Ishikawa (cell line): Measurements from ENCODE around the gene TEFM.

Source experiments
- EP300 ChIP-seq: IDR thresholded peaks from 2 replicates; pipeline ENCODE4 v1.6.1; 2012; ENCODE audit warnings: borderline replicate concordance
- ZBTB7A ChIP-seq: IDR thresholded peaks from 2 replicates; pipeline ENCODE4 v1.6.1; 2012; ENCODE audit warnings: low read depth

DNA sequence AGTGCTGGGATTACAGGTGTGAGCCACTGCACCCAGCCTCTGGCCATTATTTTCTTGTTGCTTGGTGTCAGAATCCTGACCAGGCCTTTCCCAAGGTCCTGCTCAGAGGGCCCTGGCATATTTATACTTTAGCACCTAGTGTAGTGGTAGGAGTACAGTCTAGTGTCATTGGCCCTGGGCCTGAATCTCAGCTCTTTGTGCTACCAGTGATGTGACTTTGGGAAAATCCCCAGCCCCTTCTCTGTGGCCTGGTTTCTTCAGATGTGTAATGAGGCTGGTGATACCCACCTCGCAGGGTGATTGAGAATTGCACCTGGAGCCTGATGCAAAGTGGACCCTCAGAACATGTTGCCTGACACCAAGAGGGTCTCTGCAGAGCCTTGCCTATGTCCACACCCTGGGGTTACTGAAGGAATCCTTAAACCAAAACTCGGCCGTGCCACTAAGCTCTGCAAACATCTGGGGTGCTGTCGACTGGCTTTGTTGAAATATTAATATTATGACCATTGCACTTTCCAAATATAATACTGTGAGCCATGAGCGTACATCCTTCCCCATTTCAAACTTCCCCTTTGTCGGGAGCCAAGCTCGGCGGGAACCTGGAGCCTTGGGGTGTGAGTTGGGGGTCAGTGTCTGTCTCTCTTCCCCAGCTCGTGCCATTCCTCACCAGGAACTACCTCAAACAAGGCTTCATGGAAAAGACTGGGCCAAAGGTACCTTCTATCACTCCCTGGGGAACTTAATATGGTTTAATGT, 46.8 kb upstream of the TEFM start:
- TF ChIP-seq ZBTB7A (no peak), EP300 (no peak)
